Stimulated activated CD8-positive, alpha-beta memory T cell treated with anti-CD3 and anti-CD28 coated beads, Interleukin-12 subunit alpha, Interleukin-12 subunit beta, amount 100 ng/mL, for 1 hour (primary cell): ENCODE results near the gene WBP11.

Experiments used
- DNase-seq: peaks from one replicate; pipeline ENCODE4 v3.0.0-alpha.2; 2020; ENCODE audit warnings: low read depth

WBP11 gene

GRCh38 chr12:14803011-14803829, at the start of gene WBP11, which contains the start of gene C12orf60:
WBP11 (minus strand) TSS chr12:14803478; CDS start chr12:14801383, 2,095 bp downstream.
C12orf60 (plus strand) TSS chr12:14803670; CDS start chr12:14822936, 19,266 bp downstream.
- DNase-seq = peak; percentile 80

- DNase-seq = no peak
Observed at GRCh38 chr12:14852880-14853279, 49.6 kb upstream of the WBP11 start.

GRCh38 chr12:14850929-14851663, 47.8 kb upstream of the WBP11 start:
- no peak for DNase-seq

GRCh38 chr12:14849661-14850060, 46.4 kb upstream of the WBP11 start:
- no peak for DNase-seq

GRCh38 chr12:14846876-14847580, 43.8 kb upstream of the WBP11 start:
- DNase-seq = no peak

GRCh38 chr12:14846042-14846587, 42.8 kb upstream of the WBP11 start:
- no peak for DNase-seq

- peak; percentile 15 for DNase-seq
Observed at GRCh38 chr12:14845350-14845750, 42.1 kb upstream of the WBP11 start.

- no peak for DNase-seq
Observed at GRCh38 chr12:14844401-14844800, 41.1 kb upstream of the WBP11 start.

- DNase-seq = no peak
Observed at GRCh38 chr12:14843425-14843887, 40.2 kb upstream of the WBP11 start, which contains the start of gene ART4. ART4 (minus strand) TSS chr12:14843526; CDS start chr12:14843113, 413 bp downstream.

- no peak for DNase-seq
Observed at GRCh38 chr12:14842315-14842714, 39.0 kb upstream of the WBP11 start.

- no peak for DNase-seq
Observed at GRCh38 chr12:14841761-14842160, 38.5 kb upstream of the WBP11 start.

GRCh38 chr12:14840616-14841015, 37.3 kb upstream of the WBP11 start:
- no peak for DNase-seq

GRCh38 chr12:14839262-14839661, 36.0 kb upstream of the WBP11 start:
- no peak for DNase-seq

GRCh38 chr12:14836336-14837210, 33.3 kb upstream of the WBP11 start:
- DNase-seq = no peak

GRCh38 chr12:14834509-14834908, 31.2 kb upstream of the WBP11 start:
- DNase-seq = no peak

- no peak for DNase-seq
Observed at GRCh38 chr12:14833952-14834351, 30.7 kb upstream of the WBP11 start.

GRCh38 chr12:14833336-14833735, 30.1 kb upstream of the WBP11 start:
- DNase-seq = no peak

- no peak for DNase-seq
Observed at GRCh38 chr12:14828892-14829291, 25.6 kb upstream of the WBP11 start.

GRCh38 chr12:14827043-14827442, 23.8 kb upstream of the WBP11 start:
- DNase-seq = no peak

GRCh38 chr12:14826491-14826890, 23.2 kb upstream of the WBP11 start:
- no peak for DNase-seq

- no peak for DNase-seq
Observed at GRCh38 chr12:14825256-14825655, 22.0 kb upstream of the WBP11 start.
